NB4 (cell line): ENCODE results near the gene LEFTY1.

Source experiments
- POLR2A ChIP-seq: IDR thresholded peaks from 2 replicates; pipeline ENCODE4 v1.6.1; 2011; ENCODE audit warnings: mild to moderate bottlenecking; ENCODE audit not compliant: insufficient read length; ENCODE audit errors: extremely low read depth
- TF ChIP-seq, protein P1 (sequence below): IDR thresholded peaks from one replicate; pipeline ENCODE4 v1.5.1; 2012; ENCODE audit warnings: low read depth, low read length

DNA sequence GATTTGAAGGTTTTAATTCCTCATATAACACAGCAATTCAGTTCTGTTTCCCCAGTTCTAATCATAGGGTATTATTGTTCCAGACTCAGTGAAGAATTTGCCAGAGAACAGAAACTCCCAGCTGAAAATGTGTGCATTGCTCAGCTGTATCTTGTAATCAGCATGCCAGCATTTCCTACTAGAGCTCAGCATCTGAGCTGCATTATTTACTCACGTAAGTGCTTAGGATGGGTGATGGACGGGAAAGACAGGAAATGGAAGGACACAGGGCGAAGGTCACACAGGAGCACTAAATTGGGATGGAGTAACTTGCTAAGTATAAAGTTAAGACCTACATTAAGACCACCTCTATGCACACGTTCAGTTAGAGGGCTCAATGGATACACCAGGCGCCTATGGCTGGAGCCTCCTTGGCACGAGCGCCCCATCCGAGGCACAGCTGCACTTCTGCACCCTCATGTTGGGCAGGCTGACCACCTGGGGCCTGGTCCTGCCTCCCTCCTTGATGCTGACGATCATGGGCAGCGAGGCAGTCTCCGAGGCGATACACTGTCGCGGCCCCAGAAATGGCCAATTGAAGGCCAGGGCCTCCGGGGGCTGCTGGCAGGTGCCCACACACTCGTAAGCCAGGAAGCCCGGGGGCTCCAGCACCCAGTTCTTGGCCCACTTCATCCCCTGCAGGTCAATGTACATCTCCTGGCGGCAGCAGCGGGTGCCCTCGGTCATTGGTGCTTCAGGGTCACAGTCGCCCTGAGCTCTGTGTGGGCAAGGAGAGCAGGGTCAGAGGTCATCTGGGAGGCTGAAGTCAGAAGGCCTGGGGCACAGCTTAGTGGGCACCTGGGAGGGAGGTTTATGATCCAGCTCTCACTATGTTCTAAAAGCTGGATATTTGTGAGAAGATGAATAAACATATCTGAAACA, 48.4 kb upstream of the LEFTY1 start:
- TF ChIP-seq, protein P1, sequence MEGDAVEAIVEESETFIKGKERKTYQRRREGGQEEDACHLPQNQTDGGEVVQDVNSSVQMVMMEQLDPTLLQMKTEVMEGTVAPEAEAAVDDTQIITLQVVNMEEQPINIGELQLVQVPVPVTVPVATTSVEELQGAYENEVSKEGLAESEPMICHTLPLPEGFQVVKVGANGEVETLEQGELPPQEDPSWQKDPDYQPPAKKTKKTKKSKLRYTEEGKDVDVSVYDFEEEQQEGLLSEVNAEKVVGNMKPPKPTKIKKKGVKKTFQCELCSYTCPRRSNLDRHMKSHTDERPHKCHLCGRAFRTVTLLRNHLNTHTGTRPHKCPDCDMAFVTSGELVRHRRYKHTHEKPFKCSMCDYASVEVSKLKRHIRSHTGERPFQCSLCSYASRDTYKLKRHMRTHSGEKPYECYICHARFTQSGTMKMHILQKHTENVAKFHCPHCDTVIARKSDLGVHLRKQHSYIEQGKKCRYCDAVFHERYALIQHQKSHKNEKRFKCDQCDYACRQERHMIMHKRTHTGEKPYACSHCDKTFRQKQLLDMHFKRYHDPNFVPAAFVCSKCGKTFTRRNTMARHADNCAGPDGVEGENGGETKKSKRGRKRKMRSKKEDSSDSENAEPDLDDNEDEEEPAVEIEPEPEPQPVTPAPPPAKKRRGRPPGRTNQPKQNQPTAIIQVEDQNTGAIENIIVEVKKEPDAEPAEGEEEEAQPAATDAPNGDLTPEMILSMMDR: no peak
- TF ChIP-seq POLR2A: no peak
